Ovary (tissue), 9 donors: ENCODE measurements around the gene ARHGEF6. TPM values are rescaled to one million over a fixed set of nuclear protein-coding genes. Genes with fewer than 3 reads are reported as not detected.

Experiments used
- DNase-seq, 5 donors: peaks; one replicate each; pipeline ENCODE4 v3.0.0-alpha.2; 2019 to 2020
- H3K27ac ChIP-seq, 2 donors: fragments of 200-600 bp; one replicate each; pipeline versions ENCODE4 v1.5.1 to v1.8.0; 2019 to 2022
- H3K27me3 ChIP-seq: fragments of 200-600 bp; one replicate; pipeline ENCODE4 v1.8.0; 2022
- H3K36me3 ChIP-seq: fragments of 200-600 bp; sonication (generic); one replicate; pipeline ENCODE4 v1.5.1; 2019
- H3K4me1 ChIP-seq: one replicate; pipeline ENCODE4 v1.8.1; 2013; ENCODE audit warnings: mild to moderate bottlenecking, moderate library complexity; ENCODE audit not compliant: insufficient read depth
- H3K4me3 ChIP-seq: fragments of 200-600 bp; sonication (generic); one replicate; pipeline ENCODE4 v1.5.1; 2017
- H3K9me3 ChIP-seq, 2 donors: fragments of 200-600 bp in 1 of 2; sonication (generic) in 1 of 2; one replicate each; pipeline versions ENCODE4 v1.5.1 to v1.8.1; 2013 to 2019; ENCODE audit warnings: mild to moderate bottlenecking in 1 of 2, moderate library complexity in 1 of 2
- EP300 ChIP-seq: sonication (generic); formaldehyde crosslinking; IDR thresholded peaks from one replicate; pipeline ENCODE4 v1.6.1; 2017; ENCODE audit warnings: antibody characterized with exemption
- POLR2A ChIP-seq: fragments of 450-650 bp; IDR thresholded peaks from one replicate; pipeline ENCODE4 v1.6.1; 2017; ENCODE audit warnings: antibody characterized with exemption, mild to moderate bottlenecking, moderate library complexity
- WGBS, 3 donors: extraction: QIAGEN DNeasy Blood & Tissue Kit in 1 of 3; methylation state at CpG; one replicate each; pipeline versions ENCODE4 v1.1.5 to v1.1.7; 2013 to 2017; 5-methylcytosine and 5-hydroxymethylcytosine counted together
- intact Hi-C, 4 donors: fragments of 100-400 bp; cut with DNase I; formaldehyde crosslinking; loops; one replicate each; pipeline versions ENCODE4 v1.11.0 to v1.15.1; 2022 to 2023
- polyA plus RNA-seq, 2 donors: library from polyadenylated mRNA; stranded (reverse); fragments of 200-250 nt in 1 of 2; fragments of 350-450 nt in 1 of 2; fragmentation: Illumina TruSeq in 1 of 2; extraction: RNeasy Lipid Tissue Mini Kit (QIAGEN cat#74804) in 1 of 2; gene quantifications; one replicate each; pipeline ENCODE4 v1.2.3, GENCODE V29; 2013 to 2014
- total RNA-seq, 7 donors: library from RNA; depleted of rRNA in 2 of 7; stranded (reverse); fragments of >200 nt in 2 of 7; fragmentation: NEBNext Ultra II Directional in 3 of 7; extraction: Animal tissue kit (Norgen Biotek cat#: 25700) in 3 of 7; gene quantifications; one replicate each; pipeline versions ENCODE4 v1.1.0 to v1.2.4, GENCODE V29; 2016 to 2023
- TF ChIP-seq, protein P1 (sequence below), 3 donors: fragments of 450-650 bp in 2 of 3; fragments of 200-600 bp in 1 of 3; IDR thresholded peaks; one replicate each; pipeline versions ENCODE4 v1.5.1 to v1.8.0; 2016 to 2022; ENCODE audit warnings: antibody characterized with exemption in 3 of 3, mild to moderate bottlenecking in 1 of 3
- donor health status: DM: no; HTN: no; CAD: no; lungs with moderate emphysema.
- donor health status: DM: no; HTN: no; CAD: no.
- donor health status: Bipolar disorder and iron deficiency.
- donor health status: DM: yes; HTN: yes; CAD: no.
- donor health status: DM: no; HTN: no; CAD: no.
- donor health status: DM: yes; HTN: yes; CAD: no.

The ARHGEF6 gene
- total and polyA plus RNA-seq, 9 donors: 9.5 to 37.9 (median 20.8) TPM

GRCh38 chrX:136731207-136731782 lies 49.4 kb downstream of the ARHGEF6 start:
- intact Hi-C loops: no loop called here
- Histone ChIP-seq H3K27ac (no peak overlapping the region), H3K27me3 (no peaks in the 10 kb centered on the region), H3K4me1 (no peaks in the 10 kb centered on the region), H3K4me3 (no peak overlapping the region), H3K9me3 (no peaks in the 10 kb centered on the region), H3K36me3 (no peaks in the 10 kb centered on the region)
- 64 to 69% (median 65%) methylated on average over 5 of the region's 5 CpGs for WGBS, 3 donors
- TF ChIP-seq, protein P1, sequence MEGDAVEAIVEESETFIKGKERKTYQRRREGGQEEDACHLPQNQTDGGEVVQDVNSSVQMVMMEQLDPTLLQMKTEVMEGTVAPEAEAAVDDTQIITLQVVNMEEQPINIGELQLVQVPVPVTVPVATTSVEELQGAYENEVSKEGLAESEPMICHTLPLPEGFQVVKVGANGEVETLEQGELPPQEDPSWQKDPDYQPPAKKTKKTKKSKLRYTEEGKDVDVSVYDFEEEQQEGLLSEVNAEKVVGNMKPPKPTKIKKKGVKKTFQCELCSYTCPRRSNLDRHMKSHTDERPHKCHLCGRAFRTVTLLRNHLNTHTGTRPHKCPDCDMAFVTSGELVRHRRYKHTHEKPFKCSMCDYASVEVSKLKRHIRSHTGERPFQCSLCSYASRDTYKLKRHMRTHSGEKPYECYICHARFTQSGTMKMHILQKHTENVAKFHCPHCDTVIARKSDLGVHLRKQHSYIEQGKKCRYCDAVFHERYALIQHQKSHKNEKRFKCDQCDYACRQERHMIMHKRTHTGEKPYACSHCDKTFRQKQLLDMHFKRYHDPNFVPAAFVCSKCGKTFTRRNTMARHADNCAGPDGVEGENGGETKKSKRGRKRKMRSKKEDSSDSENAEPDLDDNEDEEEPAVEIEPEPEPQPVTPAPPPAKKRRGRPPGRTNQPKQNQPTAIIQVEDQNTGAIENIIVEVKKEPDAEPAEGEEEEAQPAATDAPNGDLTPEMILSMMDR (IDR thresholded peaks at IDR 0.05): no peak
- no peak for TF ChIP-seq EP300
- no peak for TF ChIP-seq POLR2A
- DNase-seq: no peak

GRCh38 chrX:136728393-136728792 lies 52.3 kb downstream of the ARHGEF6 start:
- Histone ChIP-seq H3K4me3 (no peak overlapping the region), H3K36me3 (no peaks in the 10 kb centered on the region), H3K27ac (no peak overlapping the region), H3K4me1 (no peaks in the 10 kb centered on the region), H3K27me3 (no peaks in the 10 kb centered on the region), H3K9me3 (no peaks in the 10 kb centered on the region)
- TF ChIP-seq, protein P1 (IDR thresholded peaks at IDR 0.05): no peak
- TF ChIP-seq POLR2A (no peak), EP300 (no peak)
- no peak for DNase-seq
- WGBS, 3 donors: 68 to 76% (median 69%) methylated on average over 1 of the region's 1 CpG
- intact Hi-C loops: no loop called here

- TF ChIP-seq, protein P1 (IDR thresholded peaks at IDR 0.05): no peak
- TF ChIP-seq POLR2A (no peak), EP300 (no peak)
Observed at GRCh38 chrX:136725441-136726104, 55.2 kb downstream of the ARHGEF6 start.

GRCh38 chrX:136718091-136718490 lies 62.6 kb downstream of the ARHGEF6 start:
- TF ChIP-seq POLR2A (no peak), EP300 (no peak)
- TF ChIP-seq, protein P1 (IDR thresholded peaks at IDR 0.05): no peak
- DNase-seq: no peak
- Histone ChIP-seq H3K4me3 (no peak overlapping the region), H3K36me3 (no peaks in the 10 kb centered on the region), H3K9me3 (no peaks in the 10 kb centered on the region), H3K27me3 (no peaks in the 10 kb centered on the region), H3K27ac (no peak overlapping the region), H3K4me1 (no peaks in the 10 kb centered on the region)
- intact Hi-C loops: loop anchor here in 1 of 4 donors (10.0 kb wide), 1 partner anchor 207 kb away; no protein-coding TSS in a partner anchor
- 41 to 61% (median 49%) methylated on average over 2 of the region's 2 CpGs for WGBS, 3 donors

More at GRCh38 chrX:136725441-136726104, 55.2 kb downstream of the ARHGEF6 start:
- no peak overlapping the region for H3K4me3 ChIP-seq
- no peak overlapping the region for H3K27ac ChIP-seq
- intact Hi-C loops: no loop called here
- H3K9me3 ChIP-seq: no peaks in the 10 kb centered on the region
- H3K4me1 ChIP-seq: no peaks in the 10 kb centered on the region
- no peaks in the 10 kb centered on the region for H3K36me3 ChIP-seq
- no peaks in the 10 kb centered on the region for H3K27me3 ChIP-seq
- no peak for DNase-seq
